ENCODE measurements around the gene AP1AR.

DNA sequence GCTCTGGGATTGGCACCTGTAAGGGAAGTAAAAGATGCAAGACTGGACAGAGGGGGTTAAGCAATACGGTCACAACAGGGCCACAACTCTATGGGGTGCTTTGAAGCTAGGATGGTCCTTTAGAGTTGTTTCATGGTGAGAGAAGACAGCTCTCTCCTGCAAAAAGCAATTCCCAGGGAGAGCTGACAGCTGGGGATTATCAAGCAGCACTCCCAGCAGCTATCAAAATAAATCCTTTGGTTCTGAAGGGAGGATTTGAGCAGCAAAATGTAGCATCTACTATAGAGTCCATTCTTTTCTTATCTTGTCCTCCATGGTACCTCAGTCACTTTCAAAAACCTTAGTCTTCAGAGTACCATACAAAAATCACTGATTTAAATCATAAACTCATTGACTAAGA lies 35.1 kb upstream of the AP1AR start:
- no peak for TF ChIP-seq EZH2 (IDR thresholded peaks at IDR 0.05; ENCODE audit: borderline replicate concordance, low read length)
- TF ChIP-seq CTCF (IDR thresholded peaks at IDR 0.05; ENCODE audit: low read length): no peak

Measured in OCI-LY1 (cell line).